Suprapubic skin (tissue), 4 donors: ENCODE data around the gene SLC9A2. TPM values are rescaled to one million over a fixed set of nuclear protein-coding genes. Genes with fewer than 3 reads are reported as not detected.

Experiments used
- DNase-seq, 2 donors: peaks; one replicate each; pipeline ENCODE4 v3.0.0-alpha.2; 2019; ENCODE audit warnings: low spot score in 2 of 2
- H3K27ac ChIP-seq: fragments of 200-600 bp; sonication (generic); one replicate; pipeline ENCODE4 v1.5.1; 2019
- H3K27me3 ChIP-seq: fragments of 200-600 bp; sonication (generic); one replicate; pipeline ENCODE4 v1.5.1; 2019
- H3K36me3 ChIP-seq: fragments of 200-600 bp; sonication (generic); one replicate; pipeline ENCODE4 v1.5.1; 2019
- H3K4me1 ChIP-seq: fragments of 200-600 bp; sonication (generic); one replicate; pipeline ENCODE4 v1.5.1; 2019
- H3K4me3 ChIP-seq: fragments of 200-600 bp; sonication (generic); one replicate; pipeline ENCODE4 v1.5.1; 2019; ENCODE audit warnings: mild to moderate bottlenecking
- H3K9me3 ChIP-seq: fragments of 200-600 bp; sonication (generic); one replicate; pipeline ENCODE4 v1.5.1; 2019
- EP300 ChIP-seq: sonication (generic); formaldehyde crosslinking; IDR thresholded peaks from one replicate; pipeline ENCODE4 v1.6.1; 2017; ENCODE audit warnings: antibody characterized with exemption
- POLR2A ChIP-seq, 2 donors: fragments of 450-650 bp; IDR thresholded peaks; one replicate each; pipeline ENCODE4 v1.6.1; 2017; ENCODE audit warnings: antibody characterized with exemption in 2 of 2, mild to moderate bottlenecking in 2 of 2, moderate library complexity in 2 of 2
- POLR2AphosphoS5 ChIP-seq, 3 donors: sonication (generic); formaldehyde crosslinking; IDR thresholded peaks; one replicate each; pipeline ENCODE4 v1.6.1; 2017; ENCODE audit warnings: antibody characterized with exemption in 3 of 3
- WGBS: methylation state at CpG from one replicate; pipeline ENCODE4 v1.1.5; 2018; 5-methylcytosine and 5-hydroxymethylcytosine counted together
- total RNA-seq, 4 donors: library from RNA; depleted of rRNA; stranded (reverse); fragments of >200 nt; gene quantifications; one replicate each; pipeline ENCODE4 v1.1.0, GENCODE V29; 2016
- TF ChIP-seq, protein P1 (sequence below), 2 donors: fragments of 200-600 bp in 1 of 2; fragments of 450-650 bp in 1 of 2; sonication (generic) in 1 of 2; IDR thresholded peaks; one replicate each; pipeline ENCODE4 v1.5.1; 2016 to 2019; ENCODE audit warnings: antibody characterized with exemption in 2 of 2, mild to moderate bottlenecking in 1 of 2, moderate library complexity in 1 of 2

SLC9A2 gene
- total RNA-seq, 4 donors from 2014 or later, result 1.2 to 3.9 (median 2.8) TPM

- WGBS, result 82% methylated on average over 2 of the region's 2 CpGs
- no peaks in the 10 kb centered on the region for H3K36me3 ChIP-seq
- peaks cover 6% of the 10 kb centered on the region for H3K27me3 ChIP-seq
- no peak for TF ChIP-seq POLR2A (IDR thresholded peaks at IDR 0.05)
- TF ChIP-seq EP300, result no peak
- TF ChIP-seq, protein P1, sequence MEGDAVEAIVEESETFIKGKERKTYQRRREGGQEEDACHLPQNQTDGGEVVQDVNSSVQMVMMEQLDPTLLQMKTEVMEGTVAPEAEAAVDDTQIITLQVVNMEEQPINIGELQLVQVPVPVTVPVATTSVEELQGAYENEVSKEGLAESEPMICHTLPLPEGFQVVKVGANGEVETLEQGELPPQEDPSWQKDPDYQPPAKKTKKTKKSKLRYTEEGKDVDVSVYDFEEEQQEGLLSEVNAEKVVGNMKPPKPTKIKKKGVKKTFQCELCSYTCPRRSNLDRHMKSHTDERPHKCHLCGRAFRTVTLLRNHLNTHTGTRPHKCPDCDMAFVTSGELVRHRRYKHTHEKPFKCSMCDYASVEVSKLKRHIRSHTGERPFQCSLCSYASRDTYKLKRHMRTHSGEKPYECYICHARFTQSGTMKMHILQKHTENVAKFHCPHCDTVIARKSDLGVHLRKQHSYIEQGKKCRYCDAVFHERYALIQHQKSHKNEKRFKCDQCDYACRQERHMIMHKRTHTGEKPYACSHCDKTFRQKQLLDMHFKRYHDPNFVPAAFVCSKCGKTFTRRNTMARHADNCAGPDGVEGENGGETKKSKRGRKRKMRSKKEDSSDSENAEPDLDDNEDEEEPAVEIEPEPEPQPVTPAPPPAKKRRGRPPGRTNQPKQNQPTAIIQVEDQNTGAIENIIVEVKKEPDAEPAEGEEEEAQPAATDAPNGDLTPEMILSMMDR (IDR thresholded peaks at IDR 0.05), result no peak
- no peak for TF ChIP-seq POLR2AphosphoS5 (IDR thresholded peaks at IDR 0.05)
- no peak overlapping the region for H3K27ac ChIP-seq
- no peaks in the 10 kb centered on the region for H3K9me3 ChIP-seq
- no peak overlapping the region for H3K4me3 ChIP-seq
- DNase-seq, result no peak
- no peaks in the 10 kb centered on the region for H3K4me1 ChIP-seq
Measured at GRCh38 chr2:102639429-102639828, 20.1 kb downstream of the SLC9A2 start.

GRCh38 chr2:102652126-102652525, 32.8 kb downstream of the SLC9A2 start:
- Histone ChIP-seq H3K27ac (no peak overlapping the region), H3K4me3 (no peak overlapping the region), H3K36me3 (no peaks in the 10 kb centered on the region), H3K9me3 (no peaks in the 10 kb centered on the region), H3K4me1 (no peaks in the 10 kb centered on the region), H3K27me3 (no peaks in the 10 kb centered on the region)
- TF ChIP-seq EP300 (no peak), POLR2AphosphoS5 (IDR thresholded peaks at IDR 0.05) (no peak), POLR2A (IDR thresholded peaks at IDR 0.05) (no peak)
- TF ChIP-seq, protein P1 (IDR thresholded peaks at IDR 0.05), result no peak
- WGBS, result 89% methylated on average over 2 of the region's 2 CpGs
- no peak for DNase-seq

DNA sequence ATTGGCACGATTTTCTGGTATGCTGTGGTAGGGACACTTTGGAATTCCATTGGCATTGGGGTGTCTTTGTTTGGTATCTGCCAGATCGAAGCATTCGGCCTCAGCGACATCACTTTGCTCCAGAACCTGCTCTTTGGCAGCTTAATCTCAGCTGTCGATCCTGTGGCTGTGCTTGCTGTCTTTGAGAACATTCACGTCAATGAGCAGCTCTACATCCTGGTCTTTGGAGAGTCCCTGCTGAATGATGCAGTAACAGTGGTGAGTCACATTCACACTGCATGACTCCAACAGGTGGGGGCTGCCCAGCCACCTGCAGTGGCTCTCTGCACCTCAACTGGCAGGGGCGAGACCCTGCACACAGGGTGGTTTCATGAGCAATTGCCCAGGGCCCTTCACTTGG, 38.4 kb downstream of the SLC9A2 start:
- no peak overlapping the region for H3K27ac ChIP-seq
- H3K27me3 ChIP-seq, result no peaks in the 10 kb centered on the region
- no peaks in the 10 kb centered on the region for H3K4me1 ChIP-seq
- no peak overlapping the region for H3K4me3 ChIP-seq
- DNase-seq, result no peak
- H3K9me3 ChIP-seq, result no peaks in the 10 kb centered on the region
- TF ChIP-seq POLR2AphosphoS5 (IDR thresholded peaks at IDR 0.05), result no peak
- TF ChIP-seq, protein P1 (IDR thresholded peaks at IDR 0.05), result no peak
- TF ChIP-seq POLR2A (IDR thresholded peaks at IDR 0.05), result no peak
- no peak for TF ChIP-seq EP300
- WGBS, result 85% methylated on average over 7 of the region's 7 CpGs
- H3K36me3 ChIP-seq, result no peaks in the 10 kb centered on the region

- 67% methylated on average over 2 of the region's 2 CpGs for WGBS
- TF ChIP-seq, protein P1 (IDR thresholded peaks at IDR 0.05), result no peak
- TF ChIP-seq POLR2A (IDR thresholded peaks at IDR 0.05) (no peak), EP300 (no peak), POLR2AphosphoS5 (IDR thresholded peaks at IDR 0.05) (no peak)
- DNase-seq, result no peak
Measured at GRCh38 chr2:102660070-102660469, 40.7 kb downstream of the SLC9A2 start.

GRCh38 chr2:102660574-102660973, 41.2 kb downstream of the SLC9A2 start:
- no peaks in the 10 kb centered on the region for H3K27me3 ChIP-seq
- no peak for DNase-seq
- WGBS, result 94% methylated on average over 6 of the region's 6 CpGs
- no peaks in the 10 kb centered on the region for H3K4me1 ChIP-seq
- no peaks in the 10 kb centered on the region for H3K36me3 ChIP-seq
- H3K4me3 ChIP-seq, result no peak overlapping the region
- TF ChIP-seq, protein P1 (IDR thresholded peaks at IDR 0.05), result no peak
- H3K9me3 ChIP-seq, result no peaks in the 10 kb centered on the region
- no peak overlapping the region for H3K27ac ChIP-seq

More at GRCh38 chr2:102660070-102660469, 40.7 kb downstream of the SLC9A2 start:
- no peaks in the 10 kb centered on the region for H3K4me1 ChIP-seq
- H3K27me3 ChIP-seq, result no peaks in the 10 kb centered on the region
- no peak overlapping the region for H3K27ac ChIP-seq
- H3K36me3 ChIP-seq, result no peaks in the 10 kb centered on the region
- H3K9me3 ChIP-seq, result no peaks in the 10 kb centered on the region
- no peak overlapping the region for H3K4me3 ChIP-seq
